Uterus (tissue), 4 donors: ENCODE measurements around the gene HUWE1. TPM values are rescaled to one million over a fixed set of nuclear protein-coding genes. Genes with fewer than 3 reads are reported as not detected.
"Not testable (repeated sequence)": the region's sequence is repeated elsewhere in the genome, so short reads cannot be mapped to it uniquely, and the experiment has no call there.

Source experiments
- DNase-seq, 2 donors: peaks; one replicate each; pipeline ENCODE4 v3.0.0-alpha.2; 2019 to 2020
- H3K27ac ChIP-seq, 2 donors: fragments of 200-600 bp; sonication (generic); 1 replicate in 1 of 2; 2 replicates in 1 of 2; pipeline ENCODE4 v1.5.1; 2016 to 2018
- H3K27me3 ChIP-seq, 2 donors: fragments of 200-600 bp; sonication (generic); one replicate each; pipeline ENCODE4 v1.5.1; 2018 to 2019; ENCODE audit warnings: control low read depth in 1 of 2
- H3K36me3 ChIP-seq, 2 donors: fragments of 200-600 bp; sonication (generic); one replicate each; pipeline ENCODE4 v1.5.1; 2019; ENCODE audit warnings: control low read depth in 1 of 2
- H3K4me1 ChIP-seq, 2 donors: fragments of 200-600 bp; sonication (generic); one replicate each; pipeline ENCODE4 v1.5.1; 2018 to 2019; ENCODE audit warnings: control low read depth in 1 of 2
- H3K4me3 ChIP-seq, 2 donors: fragments of 200-600 bp; sonication (generic); 1 replicate in 1 of 2; 2 replicates in 1 of 2; pipeline ENCODE4 v1.5.1; 2018 to 2019; ENCODE audit warnings: mild to moderate bottlenecking in 1 of 2
- H3K9me3 ChIP-seq, 2 donors: fragments of 200-600 bp; sonication (generic); one replicate each; pipeline ENCODE4 v1.5.1; 2019; ENCODE audit warnings: control low read depth in 1 of 2
- CTCF ChIP-seq, 4 experiments: fragments of 200-600 bp in 2 of 4; fragments of 450-650 bp in 2 of 4; sonication (generic) in 2 of 4; IDR thresholded peaks; one replicate each; pipeline ENCODE4 v1.5.1; 2016 to 2019; ENCODE audit warnings: antibody characterized with exemption in 4 of 4, mild to moderate bottlenecking in 2 of 4, moderate library complexity in 1 of 4
- POLR2A ChIP-seq, 2 donors: fragments of 450-650 bp; IDR thresholded peaks; one replicate each; pipeline ENCODE4 v1.6.1; 2016; ENCODE audit warnings: antibody characterized with exemption in 2 of 2, mild to moderate bottlenecking in 1 of 2, moderate library complexity in 1 of 2
- intact Hi-C: fragments of 100-400 bp; cut with DNase I; formaldehyde crosslinking; loops from one replicate; pipeline ENCODE4 v1.15.1; 2023; ENCODE audit warnings: low total_unique reads
- total RNA-seq, 4 donors: library from RNA; depleted of rRNA in 3 of 4; stranded (reverse); fragments of >200 nt in 3 of 4; gene quantifications; one replicate each; pipeline versions ENCODE4 v1.1.0 to v1.2.4, GENCODE V29; 2014 to 2023
- donor health status: DM: yes; HTN: yes; CAD: no.

The HUWE1 gene
- total RNA-seq, 4 donors from 2014 or later, result 47.9 to 252 (median 82.3) TPM

GRCh38 chrX:53547668-53548067 is 138.9 kb downstream of the HUWE1 start:
- TF ChIP-seq CTCF (IDR thresholded peaks at IDR 0.05), result no peak
- TF ChIP-seq POLR2A (IDR thresholded peaks at IDR 0.05), result no peak
- Histone ChIP-seq H3K27ac (no peak overlapping the region), H3K36me3 (no peaks in the 10 kb centered on the region), H3K9me3 (no peaks in the 10 kb centered on the region), H3K27me3 (no peaks in the 10 kb centered on the region), H3K4me3 (no peak overlapping the region), H3K4me1 (no peaks in the 10 kb centered on the region)
- DNase-seq, result no peak
- intact Hi-C loops, result no loop called here

- H3K36me3 ChIP-seq, result no peaks in the 10 kb centered on the region
- no peaks in the 10 kb centered on the region for H3K4me1 ChIP-seq
- H3K9me3 ChIP-seq, result no peaks in the 10 kb centered on the region
- no peak overlapping the region for H3K27ac ChIP-seq
- TF ChIP-seq POLR2A (IDR thresholded peaks at IDR 0.05) (no peak), CTCF (IDR thresholded peaks at IDR 0.05) (no peak)
- no peak overlapping the region for H3K4me3 ChIP-seq
- intact Hi-C loops, result no loop called here
- H3K27me3 ChIP-seq, result no peaks in the 10 kb centered on the region
- no peak for DNase-seq
These were observed 141.6 kb downstream of the HUWE1 start for GRCh38 chrX:53544936-53545335.

DNA sequence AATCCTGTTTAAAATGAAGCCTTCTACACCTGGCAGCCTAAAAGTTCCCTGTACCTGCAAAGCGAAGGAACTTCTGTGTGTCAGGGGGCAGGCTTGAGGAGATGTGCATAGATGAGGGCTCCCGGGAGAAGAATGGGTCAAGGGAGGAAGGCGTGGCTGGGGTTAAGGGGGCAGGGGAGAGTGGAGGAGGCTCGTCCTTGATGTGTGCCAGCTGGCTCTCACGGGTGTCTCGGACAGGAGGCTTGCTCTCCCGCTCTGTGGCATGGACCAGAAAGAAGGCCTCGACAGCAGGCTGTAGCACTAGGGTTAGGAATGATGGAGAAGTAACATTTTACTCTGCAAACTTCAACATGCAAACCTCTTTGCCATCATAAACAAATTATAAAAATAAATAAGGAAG is 147.7 kb downstream of the HUWE1 start:
- H3K27ac ChIP-seq, result no peak overlapping the region
- H3K36me3 ChIP-seq, result no peaks in the 10 kb centered on the region
- H3K4me1 ChIP-seq, result no peaks in the 10 kb centered on the region
- intact Hi-C loops, result no loop called here
- TF ChIP-seq POLR2A (IDR thresholded peaks at IDR 0.05) (no peak), CTCF (IDR thresholded peaks at IDR 0.05) (no peak)
- no peaks in the 10 kb centered on the region for H3K27me3 ChIP-seq
- H3K4me3 ChIP-seq, result no peak overlapping the region
- DNase-seq, result no peak
- no peaks in the 10 kb centered on the region for H3K9me3 ChIP-seq

DNA sequence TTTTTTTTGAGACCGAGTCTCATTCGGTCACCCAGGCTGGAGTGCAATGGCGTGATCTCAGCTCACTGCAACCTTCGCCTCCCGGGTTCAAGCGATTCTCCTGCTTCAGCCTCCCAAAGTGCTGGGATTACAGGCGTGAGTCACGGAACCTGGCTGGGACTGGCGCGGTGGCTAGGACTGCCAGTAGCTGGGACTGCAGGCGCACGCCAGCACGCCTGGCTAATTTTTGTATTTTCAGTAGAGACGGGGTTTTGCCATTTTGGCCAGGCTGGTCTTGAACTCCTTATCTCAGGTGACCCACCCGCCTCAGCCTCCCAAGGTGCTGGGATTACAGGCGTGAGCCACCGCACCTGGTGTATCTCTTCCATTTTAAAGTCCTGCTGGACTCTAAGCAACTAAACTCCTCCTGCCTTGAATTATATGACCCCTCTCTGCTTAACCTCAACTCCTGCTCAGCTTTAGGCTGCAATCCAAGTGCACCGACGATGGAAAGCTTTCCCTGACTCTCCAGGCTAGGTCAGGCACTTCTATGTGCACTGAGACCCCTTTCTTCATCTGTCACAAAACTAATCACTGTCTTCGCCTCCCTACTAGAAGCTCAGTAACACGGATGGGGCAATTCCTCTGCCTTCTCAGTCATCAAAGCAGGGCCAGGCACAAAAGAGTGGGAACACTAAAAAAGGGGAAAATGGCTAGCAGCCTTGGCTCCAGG is 155.1 kb downstream of the HUWE1 start:
- H3K4me3 ChIP-seq, intact Hi-C loops, DNase-seq, H3K27ac ChIP-seq, H3K4me1 ChIP-seq, H3K27me3 ChIP-seq, H3K9me3 ChIP-seq, H3K36me3 ChIP-seq: not testable (repeated sequence)

- no peak overlapping the region for H3K27ac ChIP-seq
- no peaks in the 10 kb centered on the region for H3K36me3 ChIP-seq
- H3K27me3 ChIP-seq, result no peaks in the 10 kb centered on the region
- TF ChIP-seq CTCF (IDR thresholded peaks at IDR 0.05) (no peak), POLR2A (IDR thresholded peaks at IDR 0.05) (no peak)
- H3K9me3 ChIP-seq, result no peaks in the 10 kb centered on the region
- DNase-seq, result no peak
- no peaks in the 10 kb centered on the region for H3K4me1 ChIP-seq
- H3K4me3 ChIP-seq, result no peak overlapping the region
- intact Hi-C loops, result no loop called here
These were observed 159.5 kb downstream of the HUWE1 start for GRCh38 chrX:53526999-53527398.

- Histone ChIP-seq H3K9me3 (no peaks in the 10 kb centered on the region), H3K4me1 (no peaks in the 10 kb centered on the region), H3K4me3 (no peak overlapping the region), H3K27ac (no peak overlapping the region), H3K27me3 (no peaks in the 10 kb centered on the region), H3K36me3 (no peaks in the 10 kb centered on the region)
- intact Hi-C loops, result no loop called here
- TF ChIP-seq CTCF (IDR thresholded peaks at IDR 0.05), result no peak
- no peak for TF ChIP-seq POLR2A (IDR thresholded peaks at IDR 0.05)
- DNase-seq, result no peak
These were observed 175.2 kb downstream of the HUWE1 start for GRCh38 chrX:53511322-53511721.

DNA sequence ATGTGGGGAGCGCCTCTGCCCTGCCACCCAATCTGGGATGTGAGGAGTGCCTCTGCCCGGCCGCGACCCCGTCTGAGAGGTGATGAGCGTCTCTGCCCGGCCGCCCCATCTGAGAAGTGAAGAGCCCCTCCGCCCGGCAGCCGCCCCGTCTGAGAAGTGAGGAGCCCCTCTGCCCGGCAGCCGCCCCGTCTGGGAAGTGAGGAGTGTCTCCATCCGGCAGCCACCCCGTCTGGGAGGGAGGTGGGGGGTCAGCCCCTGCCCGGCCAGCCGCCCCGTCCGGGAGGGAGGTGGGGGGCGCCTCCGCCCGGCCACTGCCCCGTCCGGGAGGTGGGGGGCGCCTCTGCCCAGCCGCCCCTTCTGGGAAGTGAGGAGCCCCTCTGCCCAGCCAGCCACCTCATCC is 182.5 kb downstream of the HUWE1 start:
- H3K27ac ChIP-seq, intact Hi-C loops, H3K27me3 ChIP-seq: not testable (repeated sequence)

More for the DNA sequence above, 182.5 kb downstream of the HUWE1 start:
- H3K36me3 ChIP-seq, H3K4me1 ChIP-seq, H3K9me3 ChIP-seq, H3K4me3 ChIP-seq, DNase-seq: not testable (repeated sequence)
